ENCODE data around the gene TAS2R9. TPM values are rescaled to one million over a fixed set of nuclear protein-coding genes. Genes with fewer than 3 reads are reported as not detected.

TAS2R9 gene
- not detected for polyA plus RNA-seq (2012; ENCODE audit: missing spikeins)

GRCh38 chr12:10810068-10810467, at the start of gene TAS2R9:
Gene TAS2R9 (minus strand): TSS chr12:10810168. CDS start chr12:10810075, 93 bp downstream.
- FAIRE-seq: no peak
- no peak for DNase-seq (ENCODE audit: insufficient read length)
- TF ChIP-seq POLR2AphosphoS5 (IDR thresholded peaks at IDR 0.05; ENCODE audit: low read depth, low read length) (no peak), TAF1 (IDR thresholded peaks at IDR 0.05; ENCODE audit: borderline replicate concordance, low read depth, low read length) (no peak), POLR2A (IDR thresholded peaks at IDR 0.05; ENCODE audit: low read depth, low read length) (no peak)

GRCh38 chr12:10855807-10856206, 45.8 kb upstream of the TAS2R9 start:
- FAIRE-seq (no peak), DNase-seq (ENCODE audit: insufficient read length) (no peak)
- TF ChIP-seq TAF1 (IDR thresholded peaks at IDR 0.05; ENCODE audit: borderline replicate concordance, low read depth, low read length) (no peak), POLR2AphosphoS5 (IDR thresholded peaks at IDR 0.05; ENCODE audit: low read depth, low read length) (no peak), POLR2A (IDR thresholded peaks at IDR 0.05; ENCODE audit: low read depth, low read length) (no peak)

- FAIRE-seq (no peak), DNase-seq (ENCODE audit: insufficient read length) (no peak)
- TF ChIP-seq POLR2A (IDR thresholded peaks at IDR 0.05; ENCODE audit: low read depth, low read length) (no peak), TAF1 (IDR thresholded peaks at IDR 0.05; ENCODE audit: borderline replicate concordance, low read depth, low read length) (no peak), POLR2AphosphoS5 (IDR thresholded peaks at IDR 0.05; ENCODE audit: low read depth, low read length) (no peak)
These were observed 43.8 kb upstream of the TAS2R9 start for GRCh38 chr12:10853776-10854175.

- no peak for FAIRE-seq
- no peak for DNase-seq (ENCODE audit: insufficient read length)
- TF ChIP-seq POLR2AphosphoS5 (IDR thresholded peaks at IDR 0.05; ENCODE audit: low read depth, low read length) (no peak), TAF1 (IDR thresholded peaks at IDR 0.05; ENCODE audit: borderline replicate concordance, low read depth, low read length) (no peak), POLR2A (IDR thresholded peaks at IDR 0.05; ENCODE audit: low read depth, low read length) (no peak)
These were observed 41.4 kb upstream of the TAS2R9 start for GRCh38 chr12:10851243-10851858.

DNA sequence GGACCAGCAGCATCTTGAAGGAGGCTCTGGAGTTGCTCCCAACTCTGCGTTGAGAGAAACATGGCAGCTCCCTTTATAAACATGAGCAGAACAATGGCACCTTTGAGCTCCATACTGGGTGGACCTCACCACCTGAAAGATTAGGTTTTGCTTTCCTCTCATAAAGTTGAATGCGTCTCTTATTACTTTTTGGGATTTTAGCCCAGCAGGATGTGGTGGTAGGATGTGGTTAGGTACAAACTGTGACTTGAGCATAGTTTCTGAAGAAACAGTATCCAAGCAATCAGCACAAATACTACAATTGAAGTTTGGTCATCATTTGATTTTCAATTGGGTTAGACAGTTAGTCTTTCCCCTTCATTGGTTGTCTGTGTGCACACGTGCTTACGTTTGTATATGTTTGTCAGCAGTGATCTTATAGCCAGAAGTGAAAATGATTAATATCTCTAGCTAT, 39.5 kb upstream of the TAS2R9 start, which contains the start of gene PRR4:
Gene PRR4, minus strand, starts transcription at position 51 of the 454 bp plus-strand sequence. Its CDS starts 38 bp downstream, at position 13.
- FAIRE-seq: no peak
- DNase-seq (ENCODE audit: insufficient read length): no peak
- TF ChIP-seq TAF1 (IDR thresholded peaks at IDR 0.05; ENCODE audit: borderline replicate concordance, low read depth, low read length): no peak
- TF ChIP-seq POLR2AphosphoS5 (IDR thresholded peaks at IDR 0.05; ENCODE audit: low read depth, low read length): no peak
- no peak for TF ChIP-seq POLR2A (IDR thresholded peaks at IDR 0.05; ENCODE audit: low read depth, low read length)

DNA sequence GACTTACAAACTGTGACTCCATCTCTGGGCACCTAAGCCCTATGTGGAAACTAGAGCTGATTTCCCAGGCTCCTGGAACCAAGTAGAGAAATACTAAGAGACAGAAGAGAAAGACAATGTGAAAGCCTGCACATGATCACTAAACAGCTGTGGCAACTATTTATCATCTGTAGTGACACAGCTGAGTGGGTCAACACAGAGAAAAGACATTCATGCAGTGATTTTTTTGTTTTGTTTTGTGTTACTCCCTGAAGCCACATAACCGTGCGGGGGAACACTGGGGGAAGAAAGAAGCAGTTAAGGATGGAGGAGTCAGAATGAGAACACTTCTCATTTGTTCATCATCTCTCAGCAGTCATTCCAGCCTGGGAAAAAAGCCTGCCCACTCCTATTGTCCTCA, 37.8 kb upstream of the TAS2R9 start:
- DNase-seq (ENCODE audit: insufficient read length): no peak
- TF ChIP-seq TAF1 (IDR thresholded peaks at IDR 0.05; ENCODE audit: borderline replicate concordance, low read depth, low read length) (no peak), POLR2AphosphoS5 (IDR thresholded peaks at IDR 0.05; ENCODE audit: low read depth, low read length) (no peak), POLR2A (IDR thresholded peaks at IDR 0.05; ENCODE audit: low read depth, low read length) (no peak)
- no peak for FAIRE-seq

DNA sequence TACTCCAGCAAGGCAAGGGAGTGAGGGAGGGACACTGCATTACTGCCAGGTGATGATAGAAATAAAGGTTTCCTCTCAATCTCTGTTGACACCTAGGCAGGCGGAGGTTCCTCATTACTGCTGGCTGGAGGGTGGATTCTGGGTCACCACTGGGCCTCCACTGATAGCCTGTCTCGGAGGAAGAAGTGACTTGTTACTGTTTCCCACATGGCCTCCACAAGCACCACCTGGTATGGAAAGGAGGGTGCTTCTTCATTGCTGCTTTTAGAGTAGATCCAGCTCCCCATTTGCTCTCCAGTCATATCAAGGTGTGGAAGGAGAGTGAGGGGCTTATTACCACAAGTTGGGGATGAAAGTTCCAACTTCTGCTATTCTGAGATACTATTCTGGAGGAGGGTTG, 32.9 kb upstream of the TAS2R9 start:
- DNase-seq (ENCODE audit: insufficient read length): no peak
- FAIRE-seq: no peak
- TF ChIP-seq TAF1 (IDR thresholded peaks at IDR 0.05; ENCODE audit: borderline replicate concordance, low read depth, low read length) (no peak), POLR2AphosphoS5 (IDR thresholded peaks at IDR 0.05; ENCODE audit: low read depth, low read length) (no peak), POLR2A (IDR thresholded peaks at IDR 0.05; ENCODE audit: low read depth, low read length) (no peak)

- TF ChIP-seq POLR2AphosphoS5 (IDR thresholded peaks at IDR 0.05; ENCODE audit: low read depth, low read length): no peak
- TF ChIP-seq POLR2A (IDR thresholded peaks at IDR 0.05; ENCODE audit: low read depth, low read length): no peak
- no peak for TF ChIP-seq TAF1 (IDR thresholded peaks at IDR 0.05; ENCODE audit: borderline replicate concordance, low read depth, low read length)
- no peak for FAIRE-seq
- DNase-seq (ENCODE audit: insufficient read length): no peak
These were observed 28.5 kb upstream of the TAS2R9 start for GRCh38 chr12:10838461-10838860.

DNA sequence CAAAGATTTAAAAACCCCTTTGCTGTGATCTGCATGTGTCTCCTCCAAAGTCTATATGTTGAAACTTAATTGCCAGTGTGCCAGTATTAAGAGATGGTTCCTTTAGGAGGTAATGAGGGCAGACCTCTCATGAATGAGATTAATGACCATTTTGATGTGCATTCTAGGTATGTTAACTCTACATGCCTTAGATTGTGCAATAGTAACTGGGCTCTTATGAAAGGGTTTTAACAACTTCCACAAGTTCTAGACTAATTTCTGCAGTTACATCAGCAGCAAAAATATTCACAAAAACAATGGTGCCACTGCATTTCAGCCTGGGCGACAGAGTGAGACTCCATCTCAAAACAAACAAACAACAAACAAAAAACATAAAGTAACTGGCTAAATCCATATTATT, 20.0 kb upstream of the TAS2R9 start:
- no peak for FAIRE-seq
- DNase-seq (ENCODE audit: insufficient read length): no peak
- TF ChIP-seq POLR2AphosphoS5 (IDR thresholded peaks at IDR 0.05; ENCODE audit: low read depth, low read length) (no peak), TAF1 (IDR thresholded peaks at IDR 0.05; ENCODE audit: borderline replicate concordance, low read depth, low read length) (no peak), POLR2A (IDR thresholded peaks at IDR 0.05; ENCODE audit: low read depth, low read length) (no peak)

DNA sequence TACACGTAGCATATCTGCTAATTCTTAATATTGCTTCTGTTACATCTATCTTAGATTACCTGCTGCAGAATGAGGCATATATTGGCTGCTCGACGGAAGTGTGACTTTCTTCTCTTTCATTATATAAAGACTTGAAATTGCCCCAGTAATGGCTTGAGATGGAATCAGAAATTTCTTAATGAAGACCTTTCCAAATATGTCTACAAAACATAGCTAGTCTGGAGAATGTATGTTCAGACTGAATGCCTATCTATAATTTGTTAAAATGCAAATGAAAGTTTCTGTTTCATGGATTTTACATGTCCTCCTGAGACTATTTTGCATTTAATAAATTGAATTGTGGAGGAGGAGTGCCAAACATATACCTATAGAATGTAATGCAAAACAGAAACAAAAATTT, 16.3 kb upstream of the TAS2R9 start, which contains the start of gene TAS2R10:
Gene TAS2R10, minus strand, starts transcription at position 101 of the 400 bp plus-strand sequence. Its CDS starts 89 bp downstream, at position 12.
- TF ChIP-seq POLR2AphosphoS5 (IDR thresholded peaks at IDR 0.05; ENCODE audit: low read depth, low read length) (no peak), POLR2A (IDR thresholded peaks at IDR 0.05; ENCODE audit: low read depth, low read length) (no peak), TAF1 (IDR thresholded peaks at IDR 0.05; ENCODE audit: borderline replicate concordance, low read depth, low read length) (no peak)
- DNase-seq (ENCODE audit: insufficient read length) (no peak), FAIRE-seq (no peak)

GRCh38 chr12:10824957-10825356, 15.0 kb upstream of the TAS2R9 start:
- DNase-seq (ENCODE audit: insufficient read length): no peak
- TF ChIP-seq POLR2A (IDR thresholded peaks at IDR 0.05; ENCODE audit: low read depth, low read length) (no peak), TAF1 (IDR thresholded peaks at IDR 0.05; ENCODE audit: borderline replicate concordance, low read depth, low read length) (no peak), POLR2AphosphoS5 (IDR thresholded peaks at IDR 0.05; ENCODE audit: low read depth, low read length) (no peak)
- FAIRE-seq: no peak

GRCh38 chr12:10811883-10812536, 2.0 kb upstream of the TAS2R9 start:
- no peak for TF ChIP-seq POLR2AphosphoS5 (IDR thresholded peaks at IDR 0.05; ENCODE audit: low read depth, low read length)
- no peak for TF ChIP-seq POLR2A (IDR thresholded peaks at IDR 0.05; ENCODE audit: low read depth, low read length)
- TF ChIP-seq TAF1 (IDR thresholded peaks at IDR 0.05; ENCODE audit: borderline replicate concordance, low read depth, low read length): no peak
- FAIRE-seq: no peak
- no peak for DNase-seq (ENCODE audit: insufficient read length)

All from GM12892 (cell line).